Thymus (tissue), 11 donors: ENCODE data around the gene MYO15A. TPM values are rescaled to one million over a fixed set of nuclear protein-coding genes. Genes with fewer than 3 reads are reported as not detected.
A peak's percentile ranks its signal among the peaks of the same experiment; 100 is the strongest.

Experiments used
- DNase-seq, 9 donors: peaks; one replicate each; pipeline ENCODE4 v3.0.0-alpha.2; 2013; ENCODE audit warnings: low spot score in 9 of 9, low read depth in 6 of 9, missing footprints in 1 of 9
- H3K27ac ChIP-seq, 2 donors: one replicate each; pipeline ENCODE4 v1.5.1; 2013; ENCODE audit warnings: control low read depth in 1 of 2, low read depth in 1 of 2, low read length in 1 of 2, mild to moderate bottlenecking in 1 of 2, moderate library complexity in 1 of 2
- H3K27me3 ChIP-seq, 2 donors: one replicate each; pipeline ENCODE4 v1.5.1; 2013; ENCODE audit warnings: low read length in 1 of 2; ENCODE audit not compliant: control insufficient read depth in 2 of 2, insufficient read depth in 1 of 2
- H3K36me3 ChIP-seq, 2 donors: one replicate each; pipeline ENCODE4 v1.5.1; 2013; ENCODE audit warnings: low read length in 1 of 2, mild to moderate bottlenecking in 1 of 2, moderate library complexity in 1 of 2; ENCODE audit not compliant: control insufficient read depth in 2 of 2, insufficient read depth in 2 of 2
- H3K4me1 ChIP-seq, 2 donors: one replicate each; pipeline ENCODE4 v1.5.1; 2013; ENCODE audit warnings: low read length in 2 of 2; ENCODE audit not compliant: control insufficient read depth in 2 of 2, insufficient read depth in 2 of 2
- H3K4me3 ChIP-seq, 2 donors: one replicate each; pipeline ENCODE4 v1.5.1; 2013; ENCODE audit warnings: low read length in 2 of 2, control low read depth in 1 of 2, mild to moderate bottlenecking in 1 of 2
- H3K9me3 ChIP-seq, 2 donors: one replicate each; pipeline ENCODE4 v1.5.1; 2013; ENCODE audit warnings: low read length in 1 of 2, mild to moderate bottlenecking in 1 of 2; ENCODE audit not compliant: control insufficient read depth in 2 of 2, insufficient read depth in 1 of 2
- WGBS: extraction: QIAGEN DNeasy Blood & Tissue Kit; methylation state at CpG from one replicate; pipeline ENCODE4 v1.1.7; 2013; 5-methylcytosine and 5-hydroxymethylcytosine counted together
- polyA plus RNA-seq: library from polyadenylated mRNA; stranded (reverse); fragments of 200-250 nt; gene quantifications from one replicate; pipeline ENCODE4 v1.2.3, GENCODE V29; 2013
- total RNA-seq: library from RNA; stranded (reverse); fragments of 120-200 nt; gene quantifications from one replicate; pipeline ENCODE4 v1.2.4, GENCODE V29; 2013
- donor health status: healthy.

MYO15A gene
- total and polyA plus RNA-seq, 2 donors: 0.24 to 1.9 TPM

DNA sequence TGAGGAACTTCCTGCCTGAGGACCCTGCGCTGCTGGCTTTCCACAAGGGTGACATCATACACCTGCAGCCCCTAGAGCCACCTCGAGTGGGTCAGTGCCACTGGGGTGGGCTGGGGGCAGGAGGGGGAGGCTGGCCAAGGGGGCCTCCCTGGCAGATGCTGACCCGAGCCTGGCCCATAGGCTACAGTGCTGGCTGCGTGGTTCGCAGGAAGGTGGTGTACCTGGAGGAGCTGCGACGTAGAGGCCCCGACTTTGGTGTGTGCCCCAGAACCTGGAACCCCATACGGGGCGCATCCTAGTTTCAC is 48.4 kb downstream of the MYO15A start:
- Histone ChIP-seq H3K36me3 (no peaks in the 10 kb centered on the region), H3K4me3 (no peak overlapping the region), H3K27ac (no peak overlapping the region), H3K27me3 (peaks cover 0 to 40% of the 10 kb centered on the region in 2 donors), H3K4me1 (peaks cover 0 to 17% of the 10 kb centered on the region in 2 donors), H3K9me3 (peaks cover 0 to 4% of the 10 kb centered on the region in 2 donors)
- WGBS: 92% methylated on average over 10 of the region's 10 CpGs
- no peak for DNase-seq

DNA sequence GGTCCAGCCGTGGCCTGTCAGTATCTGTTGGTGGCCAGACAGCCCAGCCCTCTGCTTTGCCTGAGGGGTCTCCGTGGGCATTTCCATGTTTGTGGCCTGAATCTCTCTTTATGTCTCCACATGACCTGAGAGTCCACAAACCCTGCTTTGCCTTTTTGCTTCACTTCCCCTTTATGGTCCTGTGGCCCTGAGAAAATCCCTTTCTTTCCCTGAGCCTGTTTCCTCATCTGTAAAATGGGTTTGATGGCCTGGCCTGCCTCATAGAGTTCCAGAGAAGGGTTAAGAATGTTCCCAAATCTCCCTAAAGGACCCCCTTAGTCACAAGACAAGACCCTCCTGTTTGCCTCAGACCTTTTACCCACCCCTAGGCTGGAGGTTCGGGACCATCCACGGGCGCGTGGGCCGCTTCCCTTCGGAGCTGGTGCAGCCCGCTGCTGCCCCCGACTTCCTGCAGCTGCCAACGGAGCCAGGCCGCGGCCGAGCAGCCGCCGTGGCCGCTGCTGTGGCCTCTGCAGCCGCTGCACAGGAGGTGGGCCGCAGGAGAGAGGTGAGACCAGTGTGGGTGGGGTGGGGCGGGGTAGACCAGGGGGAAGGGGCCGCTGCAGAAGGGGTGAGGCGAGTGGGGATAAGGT is 48.9 kb downstream of the MYO15A start:
- no peak overlapping the region for H3K27ac ChIP-seq
- no peaks in the 10 kb centered on the region for H3K36me3 ChIP-seq
- H3K27me3 ChIP-seq: peaks cover 0 to 39% of the 10 kb centered on the region in 2 donors
- no peak overlapping the region for H3K4me3 ChIP-seq
- WGBS: 82% methylated on average over 22 of the region's 22 CpGs
- H3K4me1 ChIP-seq: peaks cover 0 to 17% of the 10 kb centered on the region in 2 donors
- DNase-seq: no peak
- peaks cover 0 to 4% of the 10 kb centered on the region in 2 donors for H3K9me3 ChIP-seq

DNA sequence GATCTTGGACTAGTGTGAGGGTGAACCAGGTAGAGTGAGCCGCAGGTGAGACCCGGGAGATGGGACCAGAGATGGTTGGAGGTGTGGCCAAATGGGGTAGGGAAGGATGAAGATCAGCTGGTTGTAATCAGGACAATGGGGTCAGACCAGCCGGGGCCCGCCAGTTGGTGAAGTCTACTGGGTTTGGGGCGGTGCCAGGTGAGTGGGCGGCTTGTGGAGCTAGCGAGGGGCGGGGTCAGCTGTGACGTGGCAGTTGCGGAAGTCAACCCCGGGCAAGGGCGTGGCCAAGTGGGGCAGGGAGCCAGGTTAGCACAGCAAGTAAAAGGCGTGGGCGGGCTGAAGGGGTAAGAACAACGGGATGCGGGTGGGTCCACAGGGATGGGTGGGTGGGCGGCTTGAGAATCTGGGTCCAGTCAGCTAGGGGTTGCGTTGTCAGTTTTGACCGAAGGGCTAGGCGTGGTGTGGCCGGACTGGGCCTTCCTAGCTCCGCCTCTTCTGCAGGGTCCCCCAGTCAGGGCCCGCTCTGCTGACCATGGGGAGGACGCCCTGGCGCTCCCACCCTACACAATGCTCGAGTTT is 49.6 kb downstream of the MYO15A start:
- WGBS: 8% methylated on average over 26 of the region's 26 CpGs
- peak; percentile 63 to 91 (median 77) for DNase-seq

DNA sequence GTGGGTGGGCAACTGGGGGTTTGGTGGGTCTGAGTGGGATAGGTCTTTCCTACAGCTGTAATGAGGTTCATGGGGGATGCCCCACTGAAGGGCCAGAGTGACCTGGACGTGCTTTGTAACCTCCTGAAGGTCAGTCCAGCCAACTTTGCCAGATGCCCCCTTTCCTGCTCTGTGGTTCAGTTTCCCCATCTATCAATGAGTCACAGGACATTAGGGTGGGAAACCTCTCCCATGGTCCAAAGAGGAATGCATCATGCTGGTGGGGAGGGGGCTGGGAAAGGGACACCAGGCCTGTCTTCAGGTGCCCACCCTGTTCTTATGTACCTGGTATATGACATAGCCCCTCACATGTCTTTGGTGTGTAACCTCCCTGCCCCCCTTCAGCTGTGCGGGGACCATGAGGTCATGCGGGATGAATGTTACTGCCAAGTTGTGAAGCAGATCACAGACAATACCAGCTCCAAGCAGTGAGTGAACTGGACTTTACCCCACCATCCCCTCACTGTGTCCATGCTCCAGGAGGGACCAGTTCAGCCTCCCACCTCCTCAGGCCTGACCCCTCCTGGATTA is 51.1 kb downstream of the MYO15A start:
- no peaks in the 10 kb centered on the region for H3K36me3 ChIP-seq
- WGBS: 95% methylated on average over 3 of the region's 3 CpGs
- H3K9me3 ChIP-seq: peaks cover 0 to 4% of the 10 kb centered on the region in 2 donors
- H3K27ac ChIP-seq: no peak overlapping the region
- peaks cover 0 to 10% of the 10 kb centered on the region in 2 donors for H3K4me1 ChIP-seq
- DNase-seq: no peak
- H3K4me3 ChIP-seq: no peak overlapping the region
- H3K27me3 ChIP-seq: peaks cover 0 to 17% of the 10 kb centered on the region in 2 donors

More for the DNA sequence above, 49.6 kb downstream of the MYO15A start:
- Histone ChIP-seq H3K27me3 (peaks cover 0 to 33% of the 10 kb centered on the region in 2 donors), H3K9me3 (peaks cover 0 to 4% of the 10 kb centered on the region in 2 donors), H3K4me1 (peaks cover 0 to 17% of the 10 kb centered on the region in 2 donors), H3K36me3 (no peaks in the 10 kb centered on the region), H3K4me3 (peak overlapping the region; percentile 39 to 44), H3K27ac (no peak overlapping the region)

DNA sequence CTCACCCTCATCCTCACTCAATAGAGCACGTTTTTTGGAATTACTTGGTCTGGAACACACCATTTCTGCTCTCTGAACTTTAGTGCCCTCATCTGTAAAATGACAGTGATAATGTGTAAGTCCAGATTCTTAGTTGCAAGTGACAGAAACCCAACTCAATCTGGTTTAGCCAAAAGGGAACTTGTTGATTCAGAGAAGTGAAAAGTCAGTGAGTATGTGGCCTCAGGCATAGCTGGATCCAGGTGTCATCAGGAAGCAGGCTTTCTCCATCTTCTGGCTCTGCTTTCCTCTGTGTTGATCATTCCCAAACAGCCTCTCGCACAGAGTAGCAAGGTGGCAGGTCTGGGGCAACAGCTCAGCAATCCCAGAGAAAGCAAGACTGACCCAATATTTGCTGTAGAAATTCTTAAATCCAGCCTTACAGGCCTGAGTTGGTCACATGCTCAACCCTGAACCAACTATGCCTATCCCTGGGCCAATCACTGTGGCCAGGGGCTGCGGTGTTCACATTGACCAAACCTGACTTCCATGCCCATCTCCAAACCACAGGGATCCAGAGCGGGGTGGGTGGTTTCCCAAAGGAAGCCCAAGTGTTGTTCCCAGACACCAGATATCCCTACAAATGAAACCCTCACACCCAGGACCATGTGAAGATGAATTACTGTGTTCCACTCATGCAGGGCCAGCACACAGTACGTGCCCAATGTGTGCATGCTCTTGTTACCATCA is 51.7 kb downstream of the MYO15A start:
- WGBS: 93% methylated on average over 5 of the region's 5 CpGs

DNA sequence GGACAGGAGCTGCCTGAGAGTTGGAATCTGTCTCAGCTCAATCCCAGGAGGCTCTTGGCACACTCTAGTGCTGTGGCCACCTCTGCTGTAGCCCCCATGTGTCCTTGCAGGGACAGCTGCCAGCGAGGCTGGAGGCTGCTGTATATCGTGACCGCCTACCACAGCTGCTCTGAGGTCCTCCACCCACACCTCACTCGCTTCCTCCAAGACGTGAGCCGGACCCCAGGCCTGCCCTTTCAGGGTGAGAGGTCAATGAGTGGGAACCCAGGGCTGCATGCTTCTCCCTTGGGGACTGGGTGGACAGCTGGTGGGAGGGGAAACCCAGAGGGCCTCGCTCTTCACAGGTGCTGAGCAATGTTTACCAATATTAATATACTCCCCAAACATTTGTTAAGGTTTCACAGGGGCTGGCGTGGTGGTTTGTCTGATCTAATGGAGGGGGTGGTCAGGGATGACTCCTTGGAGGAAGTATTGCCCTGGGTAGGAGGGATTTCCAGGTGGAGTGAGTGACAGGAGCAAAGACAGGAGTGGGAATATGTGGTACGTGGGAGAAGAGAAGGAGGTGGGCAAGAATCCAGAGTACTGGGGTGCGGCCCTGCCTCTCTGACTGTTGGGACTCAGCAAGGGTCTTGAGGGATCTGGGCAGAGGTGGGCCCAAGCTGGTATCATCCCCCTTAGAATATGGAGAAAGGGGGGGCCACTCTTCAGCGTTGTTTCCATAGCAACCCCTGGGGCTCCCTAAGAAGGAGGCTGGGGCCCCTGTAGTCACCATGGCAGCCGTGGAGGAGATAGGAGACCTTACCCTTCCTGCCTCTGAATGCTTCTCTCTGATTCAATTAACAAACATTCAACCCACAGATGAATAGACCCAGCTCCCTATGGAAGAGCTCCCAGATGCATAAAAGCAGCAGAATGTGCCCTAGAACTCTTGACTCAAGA is 52.9 kb downstream of the MYO15A start:
- 89% methylated on average over 12 of the region's 12 CpGs for WGBS
- Histone ChIP-seq H3K4me1 (peaks cover 0 to 10% of the 10 kb centered on the region in 2 donors), H3K9me3 (no peaks in the 10 kb centered on the region)

More for the DNA sequence above, 51.7 kb downstream of the MYO15A start:
- H3K4me3 ChIP-seq: no peak overlapping the region
- peaks cover 0 to 2% of the 10 kb centered on the region in 2 donors for H3K9me3 ChIP-seq
- H3K4me1 ChIP-seq: peaks cover 0 to 10% of the 10 kb centered on the region in 2 donors
- no peak overlapping the region for H3K27ac ChIP-seq
- H3K27me3 ChIP-seq: peaks cover 0 to 11% of the 10 kb centered on the region in 2 donors
- no peaks in the 10 kb centered on the region for H3K36me3 ChIP-seq
- no peak for DNase-seq

DNA sequence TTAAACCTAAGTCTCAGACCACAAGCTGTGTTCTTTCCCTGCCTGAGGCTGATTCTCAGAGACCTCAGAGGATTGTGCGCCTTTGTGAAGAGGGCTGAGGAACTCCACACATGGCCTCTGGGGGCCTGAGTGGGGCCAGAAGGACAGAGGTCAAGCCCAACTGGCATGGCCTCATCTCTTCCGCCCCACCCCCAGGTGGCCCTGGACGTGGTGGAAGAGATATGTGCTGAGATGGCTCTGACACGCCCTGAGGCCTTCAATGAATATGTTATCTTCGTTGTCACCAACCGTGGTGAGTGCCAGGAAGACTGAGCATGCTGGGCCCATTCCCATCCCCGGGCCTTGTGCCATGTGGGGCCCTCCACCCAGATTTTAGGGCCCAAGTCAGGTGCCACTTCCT is 55.0 kb downstream of the MYO15A start:
- 93% methylated on average over 7 of the region's 7 CpGs for WGBS
- no peak overlapping the region for H3K4me3 ChIP-seq
- no peak for DNase-seq
- no peaks in the 10 kb centered on the region for H3K36me3 ChIP-seq
- H3K4me1 ChIP-seq: peaks cover 0 to 2% of the 10 kb centered on the region in 2 donors
- peaks cover 0 to 3% of the 10 kb centered on the region in 2 donors for H3K27me3 ChIP-seq
- no peak overlapping the region for H3K27ac ChIP-seq
- H3K9me3 ChIP-seq: peaks cover 1 to 7% of the 10 kb centered on the region in 2 donors

More for the DNA sequence above, 52.9 kb downstream of the MYO15A start:
- Histone ChIP-seq H3K36me3 (no peaks in the 10 kb centered on the region), H3K27ac (no peak overlapping the region), H3K4me3 (no peak overlapping the region), H3K27me3 (peaks cover 0 to 3% of the 10 kb centered on the region in 2 donors)
- DNase-seq: no peak

DNA sequence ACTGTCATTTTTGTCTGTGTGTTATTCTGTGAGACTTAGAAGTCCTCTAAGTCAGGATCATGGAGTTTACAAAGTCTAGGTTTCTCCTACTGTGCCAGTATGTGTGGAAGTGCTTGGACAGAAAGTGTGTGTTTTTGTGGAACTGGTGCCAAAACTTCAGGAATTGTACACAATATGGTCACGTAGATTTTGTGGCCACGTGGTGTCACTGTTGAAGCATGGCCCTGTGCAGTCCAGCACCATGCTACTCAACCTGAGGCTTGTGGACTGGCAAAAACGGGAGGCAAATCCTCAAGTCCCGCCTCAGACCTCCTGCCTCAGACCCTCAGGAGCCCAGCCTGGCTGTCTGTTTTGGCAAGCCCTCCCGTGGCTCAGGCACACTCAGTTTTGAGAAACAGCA is 58.3 kb downstream of the MYO15A start:
- 96% methylated on average over 5 of the region's 5 CpGs for WGBS
- H3K27ac ChIP-seq: no peak overlapping the region
- H3K4me1 ChIP-seq: no peaks in the 10 kb centered on the region
- no peaks in the 10 kb centered on the region for H3K36me3 ChIP-seq
- peaks cover 1 to 7% of the 10 kb centered on the region in 2 donors for H3K9me3 ChIP-seq
- no peaks in the 10 kb centered on the region for H3K27me3 ChIP-seq
- no peak overlapping the region for H3K4me3 ChIP-seq
- DNase-seq: no peak
